H9 (cell line): ENCODE data around the gene MRPS23. TPM values are rescaled to one million over a fixed set of nuclear protein-coding genes. Genes with fewer than 3 reads are reported as not detected.

Experiments
- DNase-seq: peaks from one replicate; pipeline ENCODE4 v3.0.0-alpha.2; 2017
- H2AFZ ChIP-seq: one replicate; pipeline ENCODE4 v1.6.1; 2013; ENCODE audit warnings: mild to moderate bottlenecking, low read length, control low read depth, moderate library complexity
- H2AK5ac ChIP-seq: 2 replicates; pipeline ENCODE4 v1.6.1; 2013; ENCODE audit warnings: low read length, control low read depth, mixed read lengths; ENCODE audit not compliant: insufficient read length
- H2BK120ac ChIP-seq: one replicate; pipeline ENCODE4 v1.6.1; 2013; ENCODE audit warnings: low read depth, mild to moderate bottlenecking, low read length, control low read depth, inconsistent platforms; ENCODE audit not compliant: poor library complexity, severe bottlenecking
- H2BK12ac ChIP-seq: 2 replicates; pipeline ENCODE4 v1.6.1; 2013; ENCODE audit warnings: low read length, control low read depth, mixed read lengths, low read depth; ENCODE audit not compliant: insufficient read length
- H2BK15ac ChIP-seq: 2 replicates; pipeline ENCODE4 v1.6.1; 2013; ENCODE audit warnings: low read depth, low read length, control low read depth
- H2BK20ac ChIP-seq: one replicate; pipeline ENCODE4 v1.6.1; 2013; ENCODE audit warnings: low read depth, mild to moderate bottlenecking, low read length, control low read depth, inconsistent platforms; ENCODE audit not compliant: poor library complexity, severe bottlenecking
- H2BK5ac ChIP-seq: 2 replicates; pipeline ENCODE4 v1.6.1; 2013; ENCODE audit warnings: low read length, control low read depth, mixed read lengths; ENCODE audit not compliant: insufficient read length
- H3K14ac ChIP-seq: 2 replicates; pipeline ENCODE4 v1.6.1; 2013; ENCODE audit warnings: low read length, control low read depth; ENCODE audit not compliant: insufficient read depth
- H3K18ac ChIP-seq: 2 replicates; pipeline ENCODE4 v1.6.1; 2013; ENCODE audit warnings: low read depth, mild to moderate bottlenecking, mixed read lengths, low read length, control low read depth; ENCODE audit not compliant: insufficient read length
- H3K23ac ChIP-seq: 2 replicates; pipeline ENCODE4 v1.6.1; 2013; ENCODE audit warnings: low read length, control low read depth, mixed read lengths, low read depth; ENCODE audit not compliant: insufficient read length
- H3K23me2 ChIP-seq: 2 replicates; pipeline ENCODE4 v1.6.1; 2013; ENCODE audit warnings: low read depth, mild to moderate bottlenecking, mixed read lengths, low read length, control low read depth; ENCODE audit not compliant: insufficient read length, poor library complexity, severe bottlenecking
- H3K27ac ChIP-seq: 2 replicates; pipeline ENCODE4 v1.5.1; 2013; ENCODE audit warnings: low read length, control low read depth, mixed read lengths, low read depth; ENCODE audit not compliant: insufficient read length
- H3K27me3 ChIP-seq: 2 replicates; pipeline ENCODE4 v1.6.1; 2013; ENCODE audit warnings: low read length, control low read depth, inconsistent platforms; ENCODE audit not compliant: insufficient read depth
- H3K4ac ChIP-seq: 2 replicates; pipeline ENCODE4 v1.6.1; 2013; ENCODE audit warnings: low read depth, mild to moderate bottlenecking, control low read depth, inconsistent platforms, low read length, moderate library complexity
- H3K4me1 ChIP-seq: 2 replicates; pipeline ENCODE4 v1.6.1; 2013; ENCODE audit warnings: low read length, control low read depth, inconsistent platforms; ENCODE audit not compliant: insufficient read depth
- H3K4me2 ChIP-seq: 2 replicates; pipeline ENCODE4 v1.6.1; 2013; ENCODE audit warnings: low read length, control low read depth, mixed read lengths; ENCODE audit not compliant: insufficient read length, insufficient read depth
- H3K56ac ChIP-seq: 2 replicates; pipeline ENCODE4 v1.6.1; 2013; ENCODE audit warnings: low read depth, mild to moderate bottlenecking, mixed read lengths, low read length, control low read depth; ENCODE audit not compliant: insufficient read length
- H3K79me1 ChIP-seq: 2 replicates; pipeline ENCODE4 v1.6.1; 2013; ENCODE audit warnings: low read depth, mild to moderate bottlenecking, moderate library complexity, low read length, control low read depth, inconsistent platforms; ENCODE audit not compliant: insufficient read depth, poor library complexity, severe bottlenecking
- H3K79me2 ChIP-seq: 2 replicates; pipeline ENCODE4 v1.6.1; 2013; ENCODE audit warnings: low read length, control low read depth, inconsistent platforms; ENCODE audit not compliant: insufficient read depth
- H3K9ac ChIP-seq: 2 replicates; pipeline ENCODE4 v1.6.1; 2013; ENCODE audit warnings: low read length, control low read depth, mixed read lengths; ENCODE audit not compliant: insufficient read length; ENCODE audit errors: extremely low read depth
- H3K9me3 ChIP-seq: one replicate; pipeline ENCODE4 v1.6.1; 2013; ENCODE audit warnings: low read depth, low read length, inconsistent platforms; ENCODE audit not compliant: control insufficient read depth
- H3T11ph ChIP-seq: one replicate; pipeline ENCODE4 v1.6.1; 2013; ENCODE audit warnings: mild to moderate bottlenecking, low read length, control low read depth, inconsistent platforms
- H4K20me1 ChIP-seq: one replicate; pipeline ENCODE4 v1.6.1; 2013; ENCODE audit not compliant: control insufficient read depth, insufficient read length, insufficient read depth
- H4K5ac ChIP-seq: 2 replicates; pipeline ENCODE4 v1.6.1; 2013; ENCODE audit warnings: low read depth, mild to moderate bottlenecking, mixed read lengths, low read length, control low read depth; ENCODE audit not compliant: insufficient read length
- H4K8ac ChIP-seq: replicated peaks from 2 replicates; pipeline ENCODE4 v1.6.1; 2013; ENCODE audit warnings: low read length, control low read depth, mixed read lengths, low read depth; ENCODE audit not compliant: insufficient read length
- H4K91ac ChIP-seq: 2 replicates; pipeline ENCODE4 v1.6.1; 2013; ENCODE audit warnings: low read depth, mild to moderate bottlenecking, moderate library complexity, mixed read lengths, low read length, control low read depth; ENCODE audit not compliant: insufficient read length
- H3K27ac Mint-ChIP-seq, 3 experiments: 2 replicates in 2 of 3; 3 replicates in 1 of 3; pipeline ENCODE4 v1.8.0; 2020 to 2021; ENCODE audit warnings: mixed read lengths in 3 of 3, mild to moderate bottlenecking in 1 of 3, moderate library complexity in 1 of 3
- H3K27me3 Mint-ChIP-seq: 2 replicates; pipeline ENCODE4 v1.8.0; 2021; ENCODE audit warnings: low read depth, mild to moderate bottlenecking, moderate library complexity, mixed read lengths
- H3K36me3 Mint-ChIP-seq, 3 experiments: 2 replicates in 2 of 3; 3 replicates in 1 of 3; pipeline ENCODE4 v1.8.0; 2020 to 2021; ENCODE audit warnings: low read depth in 3 of 3, mixed read lengths in 3 of 3; ENCODE audit not compliant: insufficient read depth in 1 of 3
- H3K4me1 Mint-ChIP-seq, 2 experiments: 2 replicates each; pipeline ENCODE4 v1.8.0; 2020; ENCODE audit warnings: mixed read lengths in 2 of 2
- H3K4me3 Mint-ChIP-seq, 2 experiments: 2 replicates in 1 of 2; 3 replicates in 1 of 2; pipeline ENCODE4 v1.8.0; 2020 to 2021; ENCODE audit warnings: mild to moderate bottlenecking in 2 of 2, mixed read lengths in 2 of 2, moderate library complexity in 1 of 2
- H3K9me3 Mint-ChIP-seq, 2 experiments: 2 replicates in 1 of 2; 3 replicates in 1 of 2; pipeline ENCODE4 v1.8.0; 2020; ENCODE audit warnings: mild to moderate bottlenecking in 2 of 2, mixed read lengths in 2 of 2, moderate library complexity in 1 of 2
- WGBS: extraction: QIAGEN DNeasy Blood & Tissue Kit; methylation state at CpG from one replicate; pipeline ENCODE4 v1.1.7; 2013; ENCODE audit warnings: missing lambda C conversion rate, low lambda C conversion rate, mixed read lengths; ENCODE audit not compliant: insufficient read length; ENCODE audit errors: extremely low coverage; 5-methylcytosine and 5-hydroxymethylcytosine counted together
- total RNA-seq: library from RNA; stranded (reverse); gene quantifications from 2 replicates; pipeline ENCODE4 v1.2.1, GENCODE V29; 2021
- TF ChIP-seq, protein P1 (sequence below): fragments of 200-600 bp; sonication (generic); conservative IDR thresholded peaks from 3 replicates; pipeline ENCODE4 v1.8.0; 2021; ENCODE audit warnings: antibody characterized with exemption, mild to moderate bottlenecking

Gene MRPS23
- total RNA-seq, 1 experiment from 2014 or later, result 62.0 TPM

DNA sequence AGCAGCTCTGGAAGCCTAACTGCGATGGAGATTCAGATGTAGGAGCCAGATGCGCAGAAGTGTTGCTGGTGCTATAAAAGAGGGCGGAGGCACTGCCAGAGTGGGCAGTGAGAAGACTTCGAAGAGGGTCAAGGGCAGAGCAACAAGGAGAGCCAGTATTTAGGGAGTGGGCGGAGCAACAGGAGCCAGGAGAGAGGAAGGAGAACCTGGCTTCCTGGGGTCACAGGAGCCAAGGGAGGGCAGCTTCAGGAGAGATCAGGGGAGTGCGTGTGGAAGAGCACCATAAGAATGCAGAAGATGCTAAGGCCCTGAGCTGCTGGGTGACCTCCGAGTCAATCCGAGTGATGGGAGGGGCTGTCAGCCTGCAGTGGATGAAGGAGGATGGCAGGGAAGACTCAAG, 14.4 kb upstream of the MRPS23 start:
- Histone ChIP-seq H4K20me1 (no peaks in the 10 kb centered on the region), H2BK20ac (no peak overlapping the region), H2AK5ac (no peak overlapping the region), H3K79me2 (no peaks in the 10 kb centered on the region), H3K9ac (no peak overlapping the region), H3T11ph (no peak overlapping the region), H3K56ac (no peak overlapping the region), H4K8ac (no peak overlapping the region), H2AFZ (no peak overlapping the region), H2BK15ac (no peak overlapping the region), H4K5ac (no peak overlapping the region), H3K23me2 (peaks cover 9% of the 10 kb centered on the region), H3K27me3 (peaks cover 5% of the 10 kb centered on the region; the same call in 1 of the 2 replicates), H2BK120ac (no peak overlapping the region), H4K91ac (no peak overlapping the region), H3K9me3 (no peaks in the 10 kb centered on the region), H3K14ac (no peak overlapping the region), H3K79me1 (no peaks in the 10 kb centered on the region), H2BK12ac (no peak overlapping the region), H2BK5ac (no peak overlapping the region), H3K23ac (no peak overlapping the region), H3K4me2 (no peak overlapping the region), H3K27ac (no peak overlapping the region), H3K4ac (no peak overlapping the region), H3K4me1 (peaks cover 2% of the 10 kb centered on the region; the same call in 1 of the 2 replicates), H3K18ac (no peak overlapping the region)
- no peak overlapping the region for H3K4me3 Mint-ChIP-seq
- H3K27ac Mint-ChIP-seq, result no peak overlapping the region
- WGBS, result no CpG with 5 or more reads among the region's 8 CpGs
- H3K9me3 Mint-ChIP-seq, result no peaks in the 10 kb centered on the region
- TF ChIP-seq, protein P1, sequence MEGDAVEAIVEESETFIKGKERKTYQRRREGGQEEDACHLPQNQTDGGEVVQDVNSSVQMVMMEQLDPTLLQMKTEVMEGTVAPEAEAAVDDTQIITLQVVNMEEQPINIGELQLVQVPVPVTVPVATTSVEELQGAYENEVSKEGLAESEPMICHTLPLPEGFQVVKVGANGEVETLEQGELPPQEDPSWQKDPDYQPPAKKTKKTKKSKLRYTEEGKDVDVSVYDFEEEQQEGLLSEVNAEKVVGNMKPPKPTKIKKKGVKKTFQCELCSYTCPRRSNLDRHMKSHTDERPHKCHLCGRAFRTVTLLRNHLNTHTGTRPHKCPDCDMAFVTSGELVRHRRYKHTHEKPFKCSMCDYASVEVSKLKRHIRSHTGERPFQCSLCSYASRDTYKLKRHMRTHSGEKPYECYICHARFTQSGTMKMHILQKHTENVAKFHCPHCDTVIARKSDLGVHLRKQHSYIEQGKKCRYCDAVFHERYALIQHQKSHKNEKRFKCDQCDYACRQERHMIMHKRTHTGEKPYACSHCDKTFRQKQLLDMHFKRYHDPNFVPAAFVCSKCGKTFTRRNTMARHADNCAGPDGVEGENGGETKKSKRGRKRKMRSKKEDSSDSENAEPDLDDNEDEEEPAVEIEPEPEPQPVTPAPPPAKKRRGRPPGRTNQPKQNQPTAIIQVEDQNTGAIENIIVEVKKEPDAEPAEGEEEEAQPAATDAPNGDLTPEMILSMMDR, result no peak
- peaks cover 40 to 51% of the 10 kb centered on the region in 2 experiments for H3K4me1 Mint-ChIP-seq
- H3K36me3 Mint-ChIP-seq, result peaks cover 0 to 2% (median 0%) of the 10 kb centered on the region in 3 experiments; a peak in 1 of 7 replicates
- no peak for DNase-seq
- H3K27me3 Mint-ChIP-seq, result peaks cover 49% of the 10 kb centered on the region
